NCI-H1105 treated with DMSO at 0.1 percent for 48 hours (cell line): ENCODE results near the gene MAPK8IP2.
"Not testable (repeated sequence)": the region's sequence is repeated elsewhere in the genome, so short reads cannot be mapped to it uniquely, and the experiment has no call there.

Experiments
- DNase-seq: peaks from one replicate; lab custom pipeline; 2025; lab: John Stamatoyannopoulos, UW

MAPK8IP2 gene

DNA sequence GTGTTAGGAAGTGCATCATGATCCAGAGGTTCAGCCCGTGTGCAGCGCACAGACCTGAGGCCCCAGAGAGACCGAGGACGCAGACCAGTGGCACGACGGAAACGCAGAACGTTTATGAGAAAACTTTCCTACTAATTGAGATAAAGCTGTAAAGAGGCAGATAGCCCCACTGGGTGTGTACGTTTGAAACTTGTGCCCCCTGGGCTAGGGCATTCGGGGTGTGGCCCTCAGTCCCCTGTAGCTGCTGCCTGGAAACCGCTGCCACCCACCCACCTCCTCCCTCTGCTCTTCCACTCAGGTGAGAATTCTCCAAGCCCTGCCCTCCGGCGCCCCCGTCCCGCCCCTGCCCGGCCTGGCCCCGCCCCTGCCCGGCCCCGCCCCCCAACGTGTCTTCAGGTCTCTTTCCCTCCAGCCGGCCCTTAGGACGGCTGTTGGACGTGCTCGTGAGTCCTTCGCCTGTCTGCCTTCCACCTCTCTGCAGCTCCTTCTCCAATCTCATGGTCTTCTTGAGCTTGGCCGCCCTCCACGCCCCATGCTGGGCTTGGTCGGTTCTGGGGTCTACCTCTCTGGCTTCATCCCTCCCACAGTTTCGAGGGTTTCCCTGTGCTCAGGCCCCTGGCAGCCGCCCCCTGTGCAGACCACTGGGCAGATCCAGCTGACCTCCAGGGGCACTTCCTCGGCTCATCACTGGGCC is 12.1 kb downstream of the MAPK8IP2 start:
- DNase-seq, result no peak

GRCh38 chr22:50613291-50613981 is 12.8 kb downstream of the MAPK8IP2 start:
- no peak for DNase-seq

DNA sequence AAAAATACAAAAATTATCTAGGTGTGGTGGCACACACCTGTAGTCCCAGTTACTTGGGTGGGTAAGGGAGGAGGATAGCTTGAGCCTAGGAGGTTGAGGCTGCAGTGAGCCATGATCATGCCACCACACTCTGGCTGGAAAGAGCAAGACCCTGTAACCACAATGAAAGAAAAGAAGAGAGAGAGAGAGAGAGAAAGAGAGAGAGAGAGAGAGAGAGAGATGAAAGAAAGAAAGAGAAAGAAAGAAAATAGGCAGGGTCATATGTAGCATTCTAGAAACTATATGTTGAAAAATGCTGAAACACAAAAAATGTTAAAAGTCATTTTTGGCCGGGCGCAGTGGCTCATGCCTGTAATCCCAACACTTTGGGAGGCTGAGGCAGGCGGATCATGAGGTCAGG is 13.7 kb downstream of the MAPK8IP2 start:
- DNase-seq, result not testable (repeated sequence)

DNA sequence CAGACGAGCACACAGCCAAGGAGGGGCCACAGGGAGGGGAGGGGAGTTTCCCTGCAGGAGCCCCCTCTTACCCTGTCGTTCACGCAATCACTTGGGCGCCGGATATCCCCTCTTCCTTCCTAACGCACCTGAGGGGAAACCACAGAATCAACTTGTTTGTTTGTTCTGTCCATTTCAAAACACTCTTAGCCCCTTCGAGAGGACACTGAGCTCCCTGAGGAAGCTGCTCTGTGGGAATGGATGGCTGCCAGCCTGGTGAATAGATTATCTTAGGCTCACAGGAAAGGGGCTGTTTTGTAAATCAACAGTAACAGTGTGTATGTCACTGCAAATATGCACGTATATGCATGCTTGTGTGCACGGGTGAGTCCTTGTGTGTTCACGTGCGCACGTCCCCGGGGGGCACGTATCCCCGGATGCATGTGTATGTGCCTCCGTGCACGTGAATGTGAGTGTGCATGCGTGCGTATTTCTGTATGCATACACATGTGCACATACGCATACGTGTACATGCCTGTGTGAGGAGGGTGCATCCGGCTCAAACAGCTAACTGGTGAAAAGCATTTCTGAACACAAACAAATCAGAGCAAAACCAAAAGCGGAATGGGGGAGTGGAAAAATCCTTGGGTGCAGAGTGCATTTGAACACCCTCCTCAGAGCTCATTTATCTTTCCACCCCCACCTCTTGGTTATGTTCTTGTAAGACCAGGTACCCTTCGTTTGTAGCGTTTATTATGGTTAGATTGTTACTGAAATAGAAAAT is 20.2 kb downstream of the MAPK8IP2 start:
- peak; percentile 73 for DNase-seq

GRCh38 chr22:50621356-50621880 is 20.8 kb downstream of the MAPK8IP2 start:
- DNase-seq, result peak; percentile 27

DNA sequence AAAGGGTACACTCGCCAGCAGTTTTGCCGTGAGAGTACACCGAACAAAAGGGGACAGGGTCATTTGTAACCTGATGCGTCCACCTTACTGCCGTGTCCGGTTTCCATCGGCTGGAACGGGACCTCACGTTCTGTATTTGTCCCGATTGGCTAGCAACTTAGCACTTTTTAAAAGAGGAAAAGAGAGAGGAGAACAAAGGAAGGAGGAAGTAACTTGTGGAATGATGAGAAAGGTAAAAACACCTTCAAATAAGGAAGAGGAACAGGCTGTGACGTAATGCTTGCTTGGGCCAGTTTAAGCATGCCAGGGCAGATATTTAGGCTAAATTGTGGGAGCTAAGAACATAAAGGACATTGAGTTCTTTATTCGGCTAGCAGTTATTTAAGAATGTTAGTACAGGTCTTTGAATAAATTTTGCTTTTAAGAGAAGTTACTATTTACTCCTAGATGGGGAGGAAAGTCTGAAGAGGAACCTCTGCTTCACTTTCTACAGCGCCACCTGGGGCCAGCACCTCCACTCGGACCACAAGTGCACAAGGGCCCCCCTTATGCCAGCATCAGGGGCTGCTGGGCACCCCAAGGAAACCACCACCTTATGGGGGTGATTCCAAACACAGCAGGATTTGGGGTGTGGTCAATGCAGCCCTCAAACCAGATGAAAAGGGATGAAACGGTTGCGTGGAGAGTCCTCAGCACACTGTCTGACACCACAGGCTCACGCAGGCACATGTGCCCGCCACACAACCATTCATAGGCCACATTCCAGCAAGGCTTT is 21.5 kb downstream of the MAPK8IP2 start:
- no peak for DNase-seq

- peak; percentile 91 for DNase-seq
Measured at GRCh38 chr22:50622723-50623327, 22.2 kb downstream of the MAPK8IP2 start.

DNA sequence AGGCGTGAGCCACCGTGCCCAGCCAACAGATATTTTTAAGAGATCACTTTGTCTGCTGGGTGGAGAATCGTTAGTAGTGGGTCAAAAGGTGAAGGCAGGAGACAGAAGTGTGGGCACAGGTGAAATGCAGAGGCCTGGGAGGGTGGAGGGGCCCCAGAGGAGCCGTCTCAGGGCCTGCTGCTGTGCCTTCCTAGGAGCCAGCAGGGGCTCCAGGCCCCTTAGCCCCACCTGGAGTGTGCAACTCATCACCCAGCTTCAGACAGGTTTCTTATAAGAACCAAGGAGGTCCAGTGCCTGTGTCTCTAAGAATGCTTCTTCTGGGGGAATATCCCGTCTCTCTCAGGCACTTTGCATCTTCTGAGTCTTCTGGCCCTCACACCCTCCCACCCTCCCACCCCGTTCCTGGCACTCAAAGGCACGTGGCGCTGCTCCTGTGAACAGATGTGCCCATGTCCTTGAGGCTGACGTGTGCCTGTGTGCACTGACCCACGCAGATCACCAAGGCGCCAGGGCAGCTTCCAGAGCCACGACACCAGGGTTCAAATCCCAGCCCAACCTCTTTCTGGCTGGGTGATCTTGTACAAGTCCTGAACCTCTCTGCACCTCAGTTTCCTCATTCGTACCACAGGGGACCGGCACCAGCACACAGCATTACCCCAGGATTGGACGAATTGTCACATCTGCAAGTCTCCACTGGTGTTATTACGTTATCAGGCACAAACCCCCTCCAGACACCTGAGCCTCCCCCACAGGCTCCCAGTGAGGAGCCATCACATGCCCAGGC is 23.9 kb downstream of the MAPK8IP2 start:
- DNase-seq, result no peak

- no peak for DNase-seq
Measured at GRCh38 chr22:50625131-50625567, 24.6 kb downstream of the MAPK8IP2 start.

DNA sequence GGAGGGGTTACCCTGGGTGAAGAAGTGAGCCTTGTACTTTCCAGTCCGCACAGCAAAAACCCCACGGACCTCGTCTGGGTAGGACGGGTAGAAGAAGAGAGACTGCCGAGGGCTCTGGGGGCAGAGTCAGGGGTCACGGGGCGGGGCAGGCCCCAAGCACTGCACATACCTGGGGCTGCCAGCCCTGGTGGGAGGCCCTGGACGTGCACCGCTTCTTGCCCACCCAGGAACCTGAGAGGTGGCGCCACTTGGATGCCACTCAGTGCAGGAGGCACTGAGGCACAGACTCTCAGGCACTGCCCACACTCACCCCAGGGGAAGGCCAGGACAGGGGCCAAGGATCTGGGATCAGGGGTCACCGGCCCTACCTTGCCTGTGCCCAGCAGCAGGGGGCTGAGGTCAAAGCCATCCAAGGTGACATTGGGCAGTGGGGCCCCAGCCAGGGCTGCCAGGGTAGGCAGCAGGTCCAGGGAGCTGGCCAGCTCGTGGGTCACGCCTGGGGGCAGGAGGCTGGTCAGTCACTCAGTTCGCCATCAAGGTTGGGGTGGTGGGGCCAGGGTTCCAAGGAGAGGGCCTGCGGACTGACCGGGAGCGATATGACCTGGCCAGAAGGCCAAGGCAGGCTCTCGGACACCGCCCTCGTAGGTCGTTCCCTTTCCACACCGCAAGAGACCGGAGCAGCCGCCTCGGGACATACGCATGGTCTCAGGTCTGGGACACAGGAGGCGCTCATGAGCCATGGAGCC is 25.1 kb downstream of the MAPK8IP2 start:
- DNase-seq, result no peak

DNA sequence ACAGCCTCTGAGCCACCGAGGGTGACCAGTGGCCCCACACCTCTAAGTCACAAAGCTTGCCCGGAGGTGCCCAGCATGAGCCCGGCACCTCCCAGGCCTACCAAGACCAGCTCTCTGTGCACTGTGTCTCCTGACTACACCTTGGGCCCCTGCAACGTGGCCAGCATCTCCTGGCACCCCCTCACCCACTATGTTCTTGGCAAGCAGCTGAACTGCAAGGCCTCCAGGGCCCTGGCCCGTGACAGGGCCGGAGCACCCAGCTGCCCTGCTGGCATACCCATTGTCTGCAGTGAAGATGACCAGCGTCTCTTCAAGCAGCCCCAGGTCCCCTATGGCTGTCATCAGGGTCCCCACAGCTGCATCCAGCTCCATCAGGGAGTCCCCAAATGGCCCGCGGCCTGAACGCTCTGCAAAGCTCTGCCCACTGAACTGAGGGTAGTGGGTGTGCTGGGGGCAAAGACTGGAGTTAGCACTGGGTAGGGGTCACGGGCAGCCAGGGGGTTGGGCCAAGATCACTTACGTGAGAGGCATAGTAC is 25.8 kb downstream of the MAPK8IP2 start:
- no peak for DNase-seq

DNA sequence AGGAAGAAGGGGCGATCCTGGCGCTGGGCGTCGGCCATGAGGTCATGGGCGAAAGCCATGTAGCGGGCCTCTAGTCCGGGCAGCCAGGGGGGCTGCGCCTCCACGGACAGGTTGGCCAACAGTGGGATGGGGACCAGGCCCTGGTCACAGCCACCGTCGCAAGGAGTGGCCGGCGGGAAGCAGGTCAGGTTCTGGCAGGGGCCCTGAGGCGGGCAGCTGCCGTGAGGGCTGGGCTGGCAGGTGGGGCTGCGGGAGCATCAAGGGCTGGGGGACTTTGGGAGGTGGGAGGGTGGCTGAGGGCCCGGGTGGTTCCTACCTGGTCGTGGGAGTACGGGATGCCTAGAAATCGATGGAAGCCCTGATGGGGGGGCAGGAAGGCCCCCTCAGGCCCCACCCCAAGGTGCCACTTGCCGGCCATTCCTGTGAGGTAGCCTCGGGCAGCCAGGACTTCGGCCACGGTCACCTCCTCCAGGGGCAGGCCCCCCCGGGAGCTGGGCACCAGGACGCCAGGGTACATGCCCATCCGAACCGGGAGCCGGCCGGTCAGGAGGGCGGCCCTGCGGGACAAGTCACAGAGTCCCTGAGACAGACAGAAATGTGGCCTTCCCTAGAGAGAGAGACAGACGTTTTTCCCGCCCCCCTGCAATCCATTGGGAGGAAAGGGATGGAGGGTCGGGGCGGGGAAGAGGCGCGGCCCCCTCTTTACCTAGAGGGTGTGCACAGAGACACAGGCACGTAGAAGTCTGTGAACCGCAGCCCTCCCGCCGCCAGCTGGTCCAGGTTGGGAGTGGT is 26.5 kb downstream of the MAPK8IP2 start:
- no peak for DNase-seq

DNA sequence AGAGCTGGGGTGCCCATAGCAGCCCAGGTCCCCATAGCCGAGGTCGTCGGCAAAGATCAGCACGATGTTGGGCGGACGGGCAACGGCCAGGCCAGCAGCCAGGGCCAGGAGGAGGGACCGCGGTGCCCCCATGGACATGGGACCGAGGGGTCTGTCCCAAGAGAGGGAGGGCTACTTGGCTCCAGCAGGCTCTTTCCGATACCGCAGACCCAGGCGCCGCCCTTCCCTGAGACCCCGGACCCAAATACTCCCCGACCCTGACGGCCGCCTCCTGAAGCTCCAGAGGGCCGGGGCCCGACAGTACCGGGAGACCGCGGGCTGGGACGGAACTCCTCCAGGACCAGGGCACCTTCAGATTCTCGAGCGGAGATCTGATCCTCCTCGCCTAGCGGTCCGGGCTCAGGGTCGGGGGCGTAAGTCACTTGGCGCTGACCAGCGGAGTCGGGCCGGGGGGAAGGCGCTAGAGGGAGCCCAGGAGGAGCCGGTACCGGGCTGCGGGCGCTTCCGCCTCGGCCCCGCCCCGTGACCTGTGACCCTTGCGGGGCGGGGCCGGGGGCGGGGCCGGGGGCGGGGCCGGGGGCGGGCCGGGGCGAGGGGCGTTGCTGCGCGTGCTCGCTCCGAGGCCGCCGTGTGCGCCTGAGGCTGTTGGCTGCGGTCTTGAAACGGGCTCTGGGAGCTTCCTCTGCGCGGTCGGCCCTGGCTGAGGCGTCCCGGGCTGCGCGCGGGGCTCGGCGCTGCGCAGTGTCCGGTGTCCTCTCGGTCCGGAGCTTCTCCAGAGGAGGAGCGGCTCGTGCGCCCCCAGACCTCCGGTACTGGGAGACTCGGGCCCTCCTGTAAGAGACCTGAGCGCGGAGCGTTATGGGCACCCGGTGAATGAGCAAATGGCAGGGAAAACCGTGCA is 27.3 kb downstream of the MAPK8IP2 start, which contains the start of gene ARSA:
ARSA (minus strand) TSS at position 511 of the 901 bp plus-strand sequence; CDS start at position 138, 373 bp downstream.
- peak; percentile 36 for DNase-seq

GRCh38 chr22:50628543-50629134 is 28.0 kb downstream of the MAPK8IP2 start:
- DNase-seq, result no peak

GRCh38 chr22:50630376-50630775 is 29.8 kb downstream of the MAPK8IP2 start:
- no peak for DNase-seq

GRCh38 chr22:50633086-50633485 is 32.5 kb downstream of the MAPK8IP2 start:
- no peak for DNase-seq

GRCh38 chr22:50633771-50634170 is 33.2 kb downstream of the MAPK8IP2 start:
- DNase-seq, result no peak
